ENCODE data around the gene ENTHD1. TPM values are rescaled to one million over a fixed set of nuclear protein-coding genes. Genes with fewer than 3 reads are reported as not detected.
A peak's percentile ranks its signal among the peaks of the same experiment; 100 is the strongest.

Gene ENTHD1
- total and polyA plus RNA-seq, 2 of the 8 experiments (the other 6 are each of a cell fraction or from before 2014, with no cell fraction given), result not detected

GRCh38 chr22:39713799-39714290 is 179.7 kb downstream of the ENTHD1 start:
- Histone ChIP-seq H3K18ac (ENCODE audit: extremely low read depth, low read length) (no peak overlapping the region), H3K4me1 (replicated peaks in 1 of 4; ENCODE audit: control insufficient read depth in 3 of 4, insufficient read depth in 4 of 4, low read length in 3 of 4) (peaks cover 0 to 4% (median 1%) of the 10 kb centered on the region in 4 experiments; a peak in 3 of 7 replicates), H3K14ac (ENCODE audit: insufficient read length) (no peak overlapping the region), H3K23ac (ENCODE audit: insufficient read length) (no peak overlapping the region), H3K4me2 (ENCODE audit: insufficient read depth in 1 of 2, low read depth in 2 of 2, low read length in 2 of 2) (no peak overlapping the region), H2BK5ac (ENCODE audit: low read depth, low read length) (no peak overlapping the region), H2BK12ac (ENCODE audit: low read depth, low read length) (no peak overlapping the region), H2AK5ac (ENCODE audit: low read depth, low read length) (no peak overlapping the region), H2BK20ac (ENCODE audit: low read length) (0 out of 2 replicates have a peak overlapping the region, but pooled peaks have one; percentile 15), H3K9ac (replicated peaks in 1 of 4; ENCODE audit: extremely low read depth in 1 of 4, low read depth in 3 of 4, low read length in 3 of 4) (no peak overlapping the region), H4K5ac (ENCODE audit: insufficient read length, low read depth, low read length) (no peak overlapping the region), H3K4me3 (ENCODE audit: extremely low read depth in 1 of 4, insufficient read depth in 2 of 4, low read depth in 3 of 4, low read length in 4 of 4) (no peak overlapping the region), H3K9me3 (ENCODE audit: insufficient read depth in 2 of 2, low read depth in 1 of 2, low read length in 1 of 2) (no peaks in the 10 kb centered on the region), H4K20me1 (replicated peaks in 1 of 2; ENCODE audit: control insufficient read depth in 1 of 2, insufficient read depth in 2 of 2, low read length in 2 of 2) (peaks cover 0 to 2% of the 10 kb centered on the region in 2 experiments), H4K8ac (ENCODE audit: extremely low read depth, insufficient read depth, low read length) (no peak overlapping the region), H3K27ac (ENCODE audit: low read depth, low read length) (no peak overlapping the region), H3K36me3 (ENCODE audit: control insufficient read depth in 2 of 4, insufficient read depth in 4 of 4, low read length in 3 of 4) (no peaks in the 10 kb centered on the region), H3K27me3 (replicated peaks in 1 of 4; ENCODE audit: control insufficient read depth in 3 of 4, extremely low read depth in 1 of 4, insufficient read depth in 3 of 4, low read length in 3 of 4) (no peaks in the 10 kb centered on the region; a peak in 1 of 7 replicates), H2AFZ (ENCODE audit: low read length) (no peak overlapping the region), H3K56ac (replicated peaks; ENCODE audit: insufficient read length, low read depth, low read length) (no peak overlapping the region), H3K79me2 (ENCODE audit: control insufficient read depth in 1 of 2, insufficient read depth in 2 of 2, low read length in 2 of 2) (no peaks in the 10 kb centered on the region), H2BK120ac (replicated peaks; ENCODE audit: low read depth, low read length) (no peak overlapping the region), H3K23me2 (ENCODE audit: low read depth, low read length) (0 out of 2 replicates have a peak, but pooled peaks cover 2% of the 10 kb centered on the region), H3K79me1 (ENCODE audit: low read depth, low read length) (no peaks in the 10 kb centered on the region), H3K4ac (replicated peaks; ENCODE audit: insufficient read length, low read depth, low read length) (no peak overlapping the region), H2BK15ac (ENCODE audit: low read length) (peak overlapping the region; percentile 63; the same call in 1 of the 2 replicates), H4K91ac (replicated peaks; ENCODE audit: insufficient read length, low read length) (no peak overlapping the region)
- ChIA-PET CTCF (ENCODE audit: partially characterized antibody) (interaction anchor here (0.8 to 1.5 kb wide), 3 partner anchors 25 to 35 kb away, joined by 3 read pairs; no protein-coding TSS in a partner anchor), POLR2A (ENCODE audit: partially characterized antibody) (no interaction called here)
- FAIRE-seq (no peak), DNase-seq (ENCODE audit: low read depth in 1 of 2, low spot score in 2 of 2) (no peak)
- TF ChIP-seq SP1 (IDR thresholded peaks at IDR 0.05; ENCODE audit: low read depth, low read length), result no peak
- TF ChIP-seq CHD1 (IDR thresholded peaks at IDR 0.05; ENCODE audit: low read depth, low read length), result no peak
- no peak for TF ChIP-seq CTBP2 (IDR thresholded peaks at IDR 0.05; ENCODE audit: borderline replicate concordance, insufficient read depth, insufficient read length, low read length)
- TF ChIP-seq EZH2 (IDR thresholded peaks at IDR 0.05; ENCODE audit: low read depth, low read length, severe bottlenecking), result no peak
- no peak for TF ChIP-seq TBP (IDR thresholded peaks at IDR 0.05; ENCODE audit: low read depth, low read length)
- TF ChIP-seq HDAC6 (IDR thresholded peaks at IDR 0.05; ENCODE audit: low read depth, low read length), result no peak
- no peak for TF ChIP-seq SP4 (IDR thresholded peaks at IDR 0.05; ENCODE audit: low read length)
- TF ChIP-seq YY1 (IDR thresholded peaks at IDR 0.05; ENCODE audit: low read depth, low read length), result no peak
- TF ChIP-seq PHF8 (conservative IDR thresholded peaks at IDR 0.05; ENCODE audit: low read depth, low read length), result no peak
- no peak for TF ChIP-seq BACH1 (IDR thresholded peaks at IDR 0.05; ENCODE audit: low read length)
- no peak for TF ChIP-seq JUN (IDR thresholded peaks at IDR 0.05; ENCODE audit: low read depth, low read length)
- TF ChIP-seq EP300 (IDR thresholded peaks at IDR 0.05; ENCODE audit: borderline replicate concordance in 1 of 2, low read depth in 2 of 2, low read length in 2 of 2), result no peak
- no peak for TF ChIP-seq HDAC2 (IDR thresholded peaks at IDR 0.05; ENCODE audit: borderline replicate concordance in 1 of 2, low read depth in 2 of 2, low read length in 2 of 2)
- TF ChIP-seq BRCA1 (IDR thresholded peaks at IDR 0.05; ENCODE audit: low read depth, low read length), result no peak
- 85% methylated on average over 10 of the region's 10 CpGs; no CpG with 5 or more reads in 1 of the 2 experiments for WGBS, 2 experiments (ENCODE audit: extremely low coverage in 1 of 2, insufficient coverage in 1 of 2, insufficient read length in 1 of 2, insufficient replicate concordance in 2 of 2, low coverage in 1 of 2, low lambda C conversion rate in 2 of 2, missing lambda C conversion rate in 1 of 2)

Measured in H1 (cell line).